ENCODE measurements around the gene TMEM184A. TPM values are rescaled to one million over a fixed set of nuclear protein-coding genes. Genes with fewer than 3 reads are reported as not detected.

TMEM184A gene
- total RNA-seq, 4 donors from 2014 or later = 0.44 to 3.0 (median 0.70) TPM

DNA sequence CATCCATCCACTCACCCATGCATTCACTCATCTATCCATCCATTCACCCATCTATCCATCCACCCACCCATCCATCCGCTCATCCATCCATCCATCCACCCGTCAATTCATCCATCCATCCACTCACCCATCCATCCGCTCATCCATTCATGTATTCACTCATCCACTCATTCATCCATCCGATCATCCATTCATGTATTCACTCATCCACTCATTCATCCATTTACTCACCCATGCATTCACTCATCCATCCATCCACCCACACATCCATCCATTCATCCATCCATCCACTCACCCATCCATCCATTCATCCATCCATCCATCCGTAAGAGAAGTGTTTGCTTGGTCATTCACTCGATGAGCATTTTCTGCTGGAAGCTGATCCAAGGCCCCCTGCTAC is 22.5 kb upstream of the TMEM184A start:
- intact Hi-C loops (cut with DNase I) = loop anchor here (10.0 kb wide), 1 partner anchor 776 kb away; the partner anchor contains the start of gene EIF3B
- H3K4me3 ChIP-seq (replicated peaks in 1 of 3) = no peak overlapping the region
- H3K36me3 ChIP-seq = no peaks in the 10 kb centered on the region
- 89 to 92% methylated on average over 6 of the region's 6 CpGs for WGBS, 2 donors
- H3K4me1 ChIP-seq = peaks cover 0 to 3% of the 10 kb centered on the region in 2 donors
- TF ChIP-seq POLR2A (IDR thresholded peaks at IDR 0.05) (no peak), CTCF (IDR thresholded peaks at IDR 0.05) (no peak)
- DNase-seq = no peak
- no peaks in the 10 kb centered on the region for H3K9me3 ChIP-seq
- no peak overlapping the region for H3K27ac ChIP-seq
- no peaks in the 10 kb centered on the region for H3K27me3 ChIP-seq

DNA sequence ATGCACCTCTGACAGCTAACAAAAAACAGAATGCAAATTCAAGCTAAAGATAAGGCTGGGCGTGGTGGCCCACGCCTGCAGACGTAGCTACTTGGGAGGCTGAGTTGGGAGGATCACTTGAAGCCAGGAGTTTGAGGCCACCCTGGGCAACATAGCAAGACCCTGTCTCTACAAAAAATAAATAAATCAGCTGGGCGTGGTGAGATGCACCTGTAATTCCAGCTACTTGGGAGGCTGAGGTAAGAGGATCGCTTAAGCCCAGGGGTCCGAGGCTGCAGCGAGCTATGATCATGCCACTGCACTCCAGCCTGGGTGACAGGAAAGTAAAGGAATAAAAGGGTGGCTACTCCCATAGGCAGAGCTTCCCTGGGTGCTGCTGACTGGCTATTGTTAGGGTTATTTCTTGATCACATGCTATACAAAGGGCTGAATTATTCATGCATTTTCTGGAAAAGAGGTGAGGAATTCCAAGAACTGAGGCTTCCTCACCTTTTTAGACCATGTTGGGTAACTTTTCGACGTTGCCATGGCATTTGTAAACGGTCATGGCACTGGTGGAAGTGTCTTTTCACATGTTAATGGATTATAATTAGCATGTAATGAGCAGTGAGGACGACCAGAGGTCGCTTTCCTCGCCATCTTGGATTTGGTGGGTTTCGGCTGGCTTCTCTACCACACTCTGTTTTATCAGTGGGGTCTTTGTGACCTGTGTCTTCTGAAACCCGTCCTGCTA is 20.7 kb upstream of the TMEM184A start:
- WGBS, 2 donors = 58 to 68% methylated on average over 15 of the region's 15 CpGs

DNA sequence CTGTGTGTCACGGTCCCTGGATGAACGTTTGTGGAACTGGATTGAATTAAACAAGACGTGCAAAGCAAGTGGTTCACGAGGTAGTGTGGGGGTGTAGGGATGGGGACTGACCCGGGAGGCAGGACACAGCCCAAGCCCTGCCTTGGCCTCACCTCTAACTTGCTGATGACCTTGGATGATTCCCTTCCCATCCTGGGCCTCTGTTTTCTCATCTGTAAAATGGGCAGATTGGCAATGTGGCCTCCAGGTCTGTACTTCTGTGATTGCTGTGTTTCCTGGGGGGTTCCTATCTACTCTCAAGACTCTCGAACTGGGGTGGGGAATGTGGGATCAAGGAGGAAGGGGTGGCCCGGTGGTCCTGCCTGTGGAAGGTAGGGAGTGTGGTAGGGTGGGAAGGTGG is 19.8 kb upstream of the TMEM184A start:
- intact Hi-C loops (cut with DNase I) = loop anchor here (10.0 kb wide), 1 partner anchor 779 kb away; the partner anchor contains the start of gene EIF3B
- no peaks in the 10 kb centered on the region for H3K36me3 ChIP-seq
- peaks cover 3 to 12% of the 10 kb centered on the region in 2 donors for H3K4me1 ChIP-seq
- H3K9me3 ChIP-seq = no peaks in the 10 kb centered on the region
- TF ChIP-seq CTCF (IDR thresholded peaks at IDR 0.05) (no peak), POLR2A (IDR thresholded peaks at IDR 0.05) (no peak)
- H3K4me3 ChIP-seq (replicated peaks in 1 of 3) = no peak overlapping the region
- no peak overlapping the region for H3K27ac ChIP-seq
- WGBS, 2 donors = 90 to 92% methylated on average over 7 of the region's 7 CpGs
- no peak for DNase-seq
- no peaks in the 10 kb centered on the region for H3K27me3 ChIP-seq

More for the DNA sequence above, 20.7 kb upstream of the TMEM184A start:
- intact Hi-C loops (cut with DNase I) = loop anchor here (10.0 kb wide), 1 partner anchor 778 kb away; the partner anchor contains the start of gene EIF3B
- DNase-seq = no peak
- no peak for TF ChIP-seq POLR2A (IDR thresholded peaks at IDR 0.05)
- no peak for TF ChIP-seq CTCF (IDR thresholded peaks at IDR 0.05)
- Histone ChIP-seq H3K4me3 (replicated peaks in 1 of 3) (no peak overlapping the region), H3K9me3 (no peaks in the 10 kb centered on the region), H3K27me3 (no peaks in the 10 kb centered on the region), H3K36me3 (no peaks in the 10 kb centered on the region), H3K27ac (no peak overlapping the region), H3K4me1 (peaks cover 0 to 4% of the 10 kb centered on the region in 2 donors)

DNA sequence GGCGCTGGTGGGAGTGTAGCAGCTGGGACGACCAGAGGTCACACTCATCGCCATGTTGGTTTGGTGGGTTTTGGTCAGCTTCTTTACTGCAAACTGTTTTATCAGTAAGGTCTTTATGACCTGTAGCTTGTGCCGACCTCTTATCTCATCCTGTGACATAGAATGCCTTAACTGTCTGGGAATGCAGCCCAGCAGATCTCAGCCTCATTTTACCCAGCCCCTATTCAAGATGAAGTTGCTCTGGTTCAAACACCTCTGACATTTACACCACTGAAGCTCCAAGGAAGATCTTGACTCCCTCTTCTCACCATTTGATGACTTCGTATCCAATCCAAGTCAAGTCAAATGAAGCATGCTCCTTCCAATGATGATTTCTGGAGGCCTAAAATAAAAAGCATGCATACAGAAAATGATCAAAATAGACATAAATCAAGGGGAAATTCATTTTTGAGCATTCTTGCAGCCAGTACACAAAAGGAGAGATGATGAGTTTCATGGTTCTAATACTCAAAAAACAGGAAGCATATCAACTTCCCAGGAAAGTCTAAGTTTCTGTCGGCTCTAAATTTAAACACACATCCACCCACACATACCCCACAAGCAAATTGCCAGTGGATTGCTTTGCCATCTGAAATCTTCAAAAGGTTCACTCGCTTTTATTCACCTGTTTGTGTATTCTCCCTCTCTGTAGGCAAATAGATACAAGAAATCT is 16.3 kb upstream of the TMEM184A start:
- Histone ChIP-seq H3K4me3 (replicated peaks in 1 of 3) (no peak overlapping the region), H3K36me3 (no peaks in the 10 kb centered on the region), H3K4me1 (peaks cover 17 to 28% of the 10 kb centered on the region in 2 donors), H3K27ac (no peak overlapping the region), H3K27me3 (no peaks in the 10 kb centered on the region), H3K9me3 (no peaks in the 10 kb centered on the region)
- no peak for DNase-seq
- TF ChIP-seq POLR2A (IDR thresholded peaks at IDR 0.05) = no peak
- TF ChIP-seq CTCF (IDR thresholded peaks at IDR 0.05) = no peak
- 90 to 92% methylated on average over 7 of the region's 7 CpGs for WGBS, 2 donors
- intact Hi-C loops (cut with DNase I) = loop anchor here (10.0 kb wide), 1 partner anchor 783 kb away; the partner anchor contains the start of gene EIF3B

Data from thyroid gland (tissue), 4 donors.